HG03060 (cell line): ENCODE data around the gene ZDBF2.
A peak's percentile ranks its signal among the peaks of the same experiment; 100 is the strongest.
"Not testable (repeated sequence)": the region's sequence is repeated elsewhere in the genome, so short reads cannot be mapped to it uniquely, and the experiment has no call there.

Experiments used
- ATAC-seq: cut with Tn5 transposase; IDR thresholded peaks from one replicate; pipeline ENCODE4 v1.9.1; 2021; ENCODE audit warnings: low read depth, moderate number of reproducible peaks; ENCODE audit not compliant: unreplicated experiment

Gene ZDBF2

GRCh38 chr2:206258615-206259014, 15.8 kb upstream of the ZDBF2 start:
- ATAC-seq, result not testable (repeated sequence)

- ATAC-seq, result no peak
Measured at GRCh38 chr2:206259376-206260187, 14.9 kb upstream of the ZDBF2 start.

- ATAC-seq, result peak; percentile 74
Measured at GRCh38 chr2:206260188-206261012, 14.1 kb upstream of the ZDBF2 start.

GRCh38 chr2:206263959-206264603, 10.4 kb upstream of the ZDBF2 start:
- ATAC-seq, result no peak

- ATAC-seq, result no peak
Measured at GRCh38 chr2:206266130-206267125, 8.0 kb upstream of the ZDBF2 start.

GRCh38 chr2:206267567-206267966, 6.9 kb upstream of the ZDBF2 start:
- no peak for ATAC-seq

- no peak for ATAC-seq
Measured at GRCh38 chr2:206271065-206271464, 3.4 kb upstream of the ZDBF2 start.

GRCh38 chr2:206273905-206274304, 558 bp upstream of the ZDBF2 start:
- ATAC-seq, result no peak

GRCh38 chr2:206275312-206276055, 1.0 kb downstream of the ZDBF2 start:
- ATAC-seq, result no peak

- ATAC-seq, result no peak
Measured at GRCh38 chr2:206276169-206276942, 1.9 kb downstream of the ZDBF2 start.

GRCh38 chr2:206277503-206277902, 3.0 kb downstream of the ZDBF2 start:
- no peak for ATAC-seq

GRCh38 chr2:206282746-206283145, 8.3 kb downstream of the ZDBF2 start:
- ATAC-seq, result no peak

- ATAC-seq, result no peak
Measured at GRCh38 chr2:206287197-206287596, 12.7 kb downstream of the ZDBF2 start.

- ATAC-seq, result no peak
Measured at GRCh38 chr2:206289391-206289790, 14.9 kb downstream of the ZDBF2 start.

- no peak for ATAC-seq
Measured at GRCh38 chr2:206296128-206296527, 21.7 kb downstream of the ZDBF2 start.

GRCh38 chr2:206299608-206300007, 25.1 kb downstream of the ZDBF2 start:
- not testable (repeated sequence) for ATAC-seq

GRCh38 chr2:206305523-206306245, 31.2 kb downstream of the ZDBF2 start:
- peak; percentile 75 for ATAC-seq

GRCh38 chr2:206311026-206311425, 36.6 kb downstream of the ZDBF2 start:
- ATAC-seq, result no peak
